Measurements from ENCODE around the gene ACTG2. TPM values are rescaled to one million over a fixed set of nuclear protein-coding genes. Genes with fewer than 3 reads are reported as not detected.

ACTG2 gene
- total RNA-seq, 1 experiment from 2014 or later, result 2.7 TPM

DNA sequence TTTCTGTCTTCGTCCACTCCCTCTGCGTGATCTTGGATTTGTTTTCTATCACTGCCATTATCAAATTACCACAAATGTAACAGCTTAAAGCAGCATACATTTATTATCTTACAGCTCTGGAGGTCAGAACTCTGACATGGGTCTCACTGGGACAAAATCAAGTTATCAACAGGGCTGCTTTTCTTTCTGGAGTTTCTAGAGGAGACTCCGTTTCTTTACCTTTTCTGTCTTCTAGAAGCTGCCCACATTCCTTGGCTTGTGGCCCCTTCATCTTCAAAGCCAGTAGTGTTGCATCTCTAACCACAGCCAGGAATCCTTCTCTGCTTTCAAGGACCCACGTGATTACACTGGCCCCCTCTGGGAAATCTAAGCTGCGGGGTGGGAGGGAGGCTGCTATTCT lies 70.0 kb downstream of the ACTG2 start:
- no peaks in the 10 kb centered on the region for H3K27me3 ChIP-seq (replicated peaks; ENCODE audit: insufficient read depth, low read depth, low read length, poor library complexity)
- no peak for DNase-seq (ENCODE audit: low spot score)
- CTCF ChIA-PET, result no interaction called here

DNA sequence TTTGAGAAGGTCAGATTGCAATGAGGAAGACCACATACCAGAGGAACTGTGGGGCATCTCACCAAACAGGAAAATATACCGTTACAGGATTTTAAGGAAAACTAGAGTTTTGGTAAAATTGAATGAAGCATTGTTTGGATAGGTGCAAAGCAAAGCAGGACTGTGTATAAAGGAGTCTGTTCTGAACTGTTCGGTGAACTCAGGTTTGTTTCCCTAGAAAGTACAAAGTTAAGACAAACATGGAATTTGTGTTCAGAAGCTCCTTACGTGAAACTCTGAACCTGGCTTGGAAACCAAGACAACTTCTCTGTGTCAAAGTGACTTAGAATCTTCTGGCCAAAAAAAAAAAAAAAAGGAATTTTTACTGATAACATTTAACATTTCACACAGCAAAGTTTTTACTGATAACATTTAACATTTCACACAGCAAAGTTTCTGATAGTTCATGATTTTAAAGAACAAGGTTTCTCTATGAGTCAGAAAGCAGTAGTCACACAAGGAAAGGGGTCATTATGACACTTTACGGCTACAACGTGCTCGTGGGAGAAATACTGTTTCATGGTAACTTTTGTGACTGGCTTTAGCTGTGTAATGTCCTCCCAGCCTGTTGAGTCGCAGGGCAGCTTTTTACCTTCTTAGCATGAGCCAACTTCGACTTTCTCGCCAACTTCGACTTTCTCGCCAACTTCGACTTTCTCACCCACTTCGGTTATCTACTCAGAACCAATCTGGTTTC lies 70.7 kb downstream of the ACTG2 start:
- Histone ChIP-seq H3K27me3 (replicated peaks; ENCODE audit: insufficient read depth, low read depth, low read length, poor library complexity) (no peaks in the 10 kb centered on the region), H3K4me3 (ENCODE audit: low read depth, low read length, poor library complexity, severe bottlenecking) (no peak overlapping the region), H3K27ac (ENCODE audit: low read depth, low read length, poor library complexity, severe bottlenecking) (no peak overlapping the region), H3K36me3 (ENCODE audit: insufficient read depth, low read length, poor library complexity, severe bottlenecking) (peaks cover 13% of the 10 kb centered on the region), H3K4me1 (ENCODE audit: insufficient read depth, low read length, poor library complexity, severe bottlenecking) (no peaks in the 10 kb centered on the region), H3K9me3 (ENCODE audit: low read depth, low read length, poor library complexity, severe bottlenecking) (no peaks in the 10 kb centered on the region)
- no TSS peak for BruUV-seq (replicated peaks)
- intact Hi-C loops (cut with micrococcal nuclease; ENCODE audit: unreplicated experiment), result no loop called here
- CTCF ChIA-PET, result no interaction called here
- POLR2A ChIA-PET (ENCODE audit: low non-redundant PET), result interaction anchor here (0.6 kb wide), 1 partner anchor 17 kb away, joined by 3 read pairs; no protein-coding TSS in a partner anchor
- TF ChIP-seq, protein P1, sequence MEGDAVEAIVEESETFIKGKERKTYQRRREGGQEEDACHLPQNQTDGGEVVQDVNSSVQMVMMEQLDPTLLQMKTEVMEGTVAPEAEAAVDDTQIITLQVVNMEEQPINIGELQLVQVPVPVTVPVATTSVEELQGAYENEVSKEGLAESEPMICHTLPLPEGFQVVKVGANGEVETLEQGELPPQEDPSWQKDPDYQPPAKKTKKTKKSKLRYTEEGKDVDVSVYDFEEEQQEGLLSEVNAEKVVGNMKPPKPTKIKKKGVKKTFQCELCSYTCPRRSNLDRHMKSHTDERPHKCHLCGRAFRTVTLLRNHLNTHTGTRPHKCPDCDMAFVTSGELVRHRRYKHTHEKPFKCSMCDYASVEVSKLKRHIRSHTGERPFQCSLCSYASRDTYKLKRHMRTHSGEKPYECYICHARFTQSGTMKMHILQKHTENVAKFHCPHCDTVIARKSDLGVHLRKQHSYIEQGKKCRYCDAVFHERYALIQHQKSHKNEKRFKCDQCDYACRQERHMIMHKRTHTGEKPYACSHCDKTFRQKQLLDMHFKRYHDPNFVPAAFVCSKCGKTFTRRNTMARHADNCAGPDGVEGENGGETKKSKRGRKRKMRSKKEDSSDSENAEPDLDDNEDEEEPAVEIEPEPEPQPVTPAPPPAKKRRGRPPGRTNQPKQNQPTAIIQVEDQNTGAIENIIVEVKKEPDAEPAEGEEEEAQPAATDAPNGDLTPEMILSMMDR (conservative IDR thresholded peaks at IDR 0.05; ENCODE audit: low read depth, low read length), result no peak
- TF ChIP-seq EZH2 (IDR thresholded peaks at IDR 0.05; ENCODE audit: borderline replicate concordance, low read depth, low read length, poor library complexity, severe bottlenecking), result no peak
- no peak for DNase-seq (ENCODE audit: low spot score)

More for the DNA sequence above, 70.0 kb downstream of the ACTG2 start:
- intact Hi-C loops (cut with micrococcal nuclease; ENCODE audit: unreplicated experiment), result no loop called here
- POLR2A ChIA-PET (ENCODE audit: low non-redundant PET), result interaction anchor here (0.6 kb wide), 1 partner anchor 17 kb away, joined by 3 read pairs; no protein-coding TSS in a partner anchor
- H3K9me3 ChIP-seq (ENCODE audit: low read depth, low read length, poor library complexity, severe bottlenecking), result no peaks in the 10 kb centered on the region
- H3K36me3 ChIP-seq (ENCODE audit: insufficient read depth, low read length, poor library complexity, severe bottlenecking), result peaks cover 17% of the 10 kb centered on the region
- H3K4me1 ChIP-seq (ENCODE audit: insufficient read depth, low read length, poor library complexity, severe bottlenecking), result no peaks in the 10 kb centered on the region
- BruUV-seq (replicated peaks), result no TSS peak
- no peak overlapping the region for H3K27ac ChIP-seq (ENCODE audit: low read depth, low read length, poor library complexity, severe bottlenecking)
- no peak overlapping the region for H3K4me3 ChIP-seq (ENCODE audit: low read depth, low read length, poor library complexity, severe bottlenecking)
- TF ChIP-seq EZH2 (IDR thresholded peaks at IDR 0.05; ENCODE audit: borderline replicate concordance, low read depth, low read length, poor library complexity, severe bottlenecking), result no peak

DNA sequence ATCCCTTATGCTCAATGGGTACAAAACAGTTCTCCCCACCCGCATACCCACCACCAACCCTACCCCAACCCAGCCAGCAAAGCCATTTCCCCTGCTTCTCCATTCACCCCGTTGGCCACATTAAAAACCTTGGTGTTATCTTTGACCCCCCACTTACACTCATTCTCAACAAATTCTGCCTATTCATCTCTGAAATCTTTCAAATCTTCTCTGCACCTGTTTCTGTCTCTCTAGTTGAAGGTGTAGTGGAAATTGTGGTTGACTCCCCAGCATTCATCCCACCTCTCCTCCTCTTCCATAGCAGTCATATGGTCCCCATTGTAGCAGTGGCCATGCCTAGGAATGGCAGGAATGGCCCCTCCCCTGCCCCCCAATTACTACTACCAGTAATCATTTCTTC lies 71.4 kb downstream of the ACTG2 start:
- ChIA-PET CTCF (no interaction called here), POLR2A (ENCODE audit: low non-redundant PET) (no interaction called here)
- no peak for DNase-seq (ENCODE audit: low spot score)
- H3K36me3 ChIP-seq (ENCODE audit: insufficient read depth, low read length, poor library complexity, severe bottlenecking), result peaks cover 6% of the 10 kb centered on the region
- no peak overlapping the region for H3K4me3 ChIP-seq (ENCODE audit: low read depth, low read length, poor library complexity, severe bottlenecking)
- H3K9me3 ChIP-seq (ENCODE audit: low read depth, low read length, poor library complexity, severe bottlenecking), result no peaks in the 10 kb centered on the region
- BruUV-seq (replicated peaks), result no TSS peak
- no peak overlapping the region for H3K27ac ChIP-seq (ENCODE audit: low read depth, low read length, poor library complexity, severe bottlenecking)
- no peaks in the 10 kb centered on the region for H3K27me3 ChIP-seq (replicated peaks; ENCODE audit: insufficient read depth, low read depth, low read length, poor library complexity)
- H3K4me1 ChIP-seq (ENCODE audit: insufficient read depth, low read length, poor library complexity, severe bottlenecking), result no peaks in the 10 kb centered on the region
- intact Hi-C loops (cut with micrococcal nuclease; ENCODE audit: unreplicated experiment), result no loop called here
- no peak for TF ChIP-seq EZH2 (IDR thresholded peaks at IDR 0.05; ENCODE audit: borderline replicate concordance, low read depth, low read length, poor library complexity, severe bottlenecking)
- TF ChIP-seq, protein P1 (conservative IDR thresholded peaks at IDR 0.05; ENCODE audit: low read depth, low read length), result no peak

DNA sequence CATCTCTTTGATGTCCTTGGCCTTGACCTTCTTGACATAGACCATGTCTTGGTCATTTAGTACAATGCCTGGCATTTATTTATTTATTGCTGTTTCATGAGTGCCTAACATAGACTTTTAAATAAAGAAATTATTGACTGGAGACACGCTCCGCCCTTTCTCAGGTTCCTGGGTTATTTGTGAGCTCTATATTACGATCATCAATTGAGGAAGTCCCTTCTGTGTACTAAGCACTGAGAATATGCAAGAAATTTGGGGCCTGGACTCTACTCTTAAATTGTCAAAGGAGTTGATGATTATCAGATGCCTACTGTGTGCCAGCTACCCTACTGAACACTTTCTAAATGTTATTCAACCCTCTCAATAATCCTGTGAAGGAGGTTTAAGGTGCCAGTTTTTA lies 72.2 kb downstream of the ACTG2 start:
- Histone ChIP-seq H3K27ac (ENCODE audit: low read depth, low read length, poor library complexity, severe bottlenecking) (no peak overlapping the region), H3K36me3 (ENCODE audit: insufficient read depth, low read length, poor library complexity, severe bottlenecking) (no peaks in the 10 kb centered on the region), H3K27me3 (replicated peaks; ENCODE audit: insufficient read depth, low read depth, low read length, poor library complexity) (no peaks in the 10 kb centered on the region), H3K4me3 (ENCODE audit: low read depth, low read length, poor library complexity, severe bottlenecking) (no peak overlapping the region), H3K4me1 (ENCODE audit: insufficient read depth, low read length, poor library complexity, severe bottlenecking) (no peaks in the 10 kb centered on the region), H3K9me3 (ENCODE audit: low read depth, low read length, poor library complexity, severe bottlenecking) (no peaks in the 10 kb centered on the region)
- no TSS peak for BruUV-seq (replicated peaks)
- ChIA-PET POLR2A (ENCODE audit: low non-redundant PET) (no interaction called here), CTCF (no interaction called here)
- intact Hi-C loops (cut with micrococcal nuclease; ENCODE audit: unreplicated experiment), result no loop called here
- no peak for DNase-seq (ENCODE audit: low spot score)
- TF ChIP-seq, protein P1 (conservative IDR thresholded peaks at IDR 0.05; ENCODE audit: low read depth, low read length), result no peak
- TF ChIP-seq EZH2 (IDR thresholded peaks at IDR 0.05; ENCODE audit: borderline replicate concordance, low read depth, low read length, poor library complexity, severe bottlenecking), result no peak
